ENCODE results near the gene HNRNPAB.

The HNRNPAB gene

GRCh38 chr5:178256746-178257145 lies 52.4 kb downstream of the HNRNPAB start:
- Mint-ChIP-seq H3K9me3 (no peaks in the 10 kb centered on the region), H3K4me3 (no peak overlapping the region), H3K27ac (no peak overlapping the region), H3K4me1 (no peaks in the 10 kb centered on the region), H3K27me3 (no peaks in the 10 kb centered on the region), H3K36me3 (no peaks in the 10 kb centered on the region)

GRCh38 chr5:178257650-178258049 lies 53.3 kb downstream of the HNRNPAB start:
- H3K9me3 Mint-ChIP-seq: no peaks in the 10 kb centered on the region
- H3K27me3 Mint-ChIP-seq: no peaks in the 10 kb centered on the region
- no peaks in the 10 kb centered on the region for H3K36me3 Mint-ChIP-seq
- H3K27ac Mint-ChIP-seq: no peak overlapping the region
- H3K4me3 Mint-ChIP-seq: no peak overlapping the region
- no peaks in the 10 kb centered on the region for H3K4me1 Mint-ChIP-seq

- Mint-ChIP-seq H3K4me3 (no peak overlapping the region), H3K36me3 (no peaks in the 10 kb centered on the region), H3K27ac (no peak overlapping the region), H3K9me3 (no peaks in the 10 kb centered on the region), H3K27me3 (no peaks in the 10 kb centered on the region), H3K4me1 (no peaks in the 10 kb centered on the region)
Measured at GRCh38 chr5:178259623-178260536, 55.5 kb downstream of the HNRNPAB start.
